ENCODE results near the gene UQCR11.

UQCR11 gene

DNA sequence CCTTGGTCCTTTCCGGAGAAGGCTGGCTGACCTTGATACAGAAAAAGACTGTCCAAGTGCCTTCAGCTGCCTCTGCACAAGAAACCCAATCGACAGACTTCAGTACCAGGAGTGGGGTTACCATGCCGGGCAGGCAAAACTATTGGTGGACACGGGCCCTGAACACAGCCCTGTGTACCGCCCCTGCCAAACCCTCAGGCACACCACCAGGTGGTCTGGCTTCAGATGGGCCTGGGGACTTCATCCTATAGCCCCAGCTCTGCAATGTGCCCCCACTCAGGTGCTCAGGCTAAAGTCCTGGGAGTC, 29.6 kb upstream of the UQCR11 start:
- DNase-seq = no peak

DNA sequence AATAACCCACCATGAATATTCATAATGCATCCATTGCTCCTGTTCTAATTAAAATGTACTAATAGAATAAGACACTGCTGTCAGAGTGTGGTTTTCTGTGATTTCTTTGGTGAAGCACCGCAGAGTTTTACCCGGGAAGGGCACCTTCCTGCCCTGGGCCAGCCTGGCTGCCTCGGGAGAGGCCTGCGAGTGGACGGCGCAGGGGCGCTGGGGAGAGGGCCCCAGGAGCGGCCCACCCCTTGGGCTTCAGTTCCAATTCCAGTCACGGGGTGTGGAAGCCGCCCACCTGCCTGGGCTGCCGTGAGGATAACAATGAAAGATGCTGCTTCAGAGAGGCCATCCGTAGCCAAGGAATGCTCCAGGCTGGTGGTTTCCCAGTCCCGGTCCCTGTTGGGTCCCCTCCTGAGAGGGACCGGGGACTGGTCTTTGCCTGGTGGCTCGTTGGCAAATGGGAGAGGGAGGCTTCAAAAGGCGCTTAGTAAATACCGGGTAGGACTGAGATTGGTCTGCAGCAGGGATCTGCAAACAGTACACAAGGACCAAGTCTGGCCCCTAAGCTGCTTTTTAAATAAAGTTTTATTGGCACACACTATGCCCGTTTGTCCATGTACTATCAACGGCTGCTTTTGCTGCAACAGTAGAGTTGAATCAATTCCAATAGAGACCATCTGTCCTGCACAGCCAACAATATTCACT, 29.1 kb upstream of the UQCR11 start:
- DNase-seq = no peak

DNA sequence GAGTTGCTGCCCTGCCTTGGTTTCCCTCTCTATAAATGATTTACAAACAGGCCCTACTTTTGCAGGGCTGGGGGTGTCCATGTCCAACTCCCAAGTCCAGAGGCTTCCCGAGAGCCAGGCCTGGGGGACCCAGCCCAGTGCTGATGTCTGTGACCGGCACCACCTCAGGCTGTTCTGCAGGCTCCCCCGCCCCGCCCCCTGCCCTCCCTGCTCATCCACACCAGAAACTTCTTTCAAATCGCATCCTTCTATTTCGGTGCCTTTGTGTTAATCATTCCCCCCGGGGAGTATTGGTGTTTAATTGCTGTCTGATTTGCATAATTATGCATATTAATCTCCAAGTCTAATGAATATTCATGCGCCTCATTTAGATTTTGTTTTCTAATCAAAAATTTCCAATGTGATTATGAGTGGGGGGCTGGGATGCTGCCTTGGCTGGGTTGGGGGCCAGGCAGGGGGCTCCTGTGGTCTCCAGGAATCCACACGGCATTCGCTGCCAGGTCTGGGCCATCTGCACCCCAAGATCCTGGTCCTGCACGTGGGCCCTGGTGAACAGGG, 28.1 kb upstream of the UQCR11 start:
- no peak for DNase-seq

DNA sequence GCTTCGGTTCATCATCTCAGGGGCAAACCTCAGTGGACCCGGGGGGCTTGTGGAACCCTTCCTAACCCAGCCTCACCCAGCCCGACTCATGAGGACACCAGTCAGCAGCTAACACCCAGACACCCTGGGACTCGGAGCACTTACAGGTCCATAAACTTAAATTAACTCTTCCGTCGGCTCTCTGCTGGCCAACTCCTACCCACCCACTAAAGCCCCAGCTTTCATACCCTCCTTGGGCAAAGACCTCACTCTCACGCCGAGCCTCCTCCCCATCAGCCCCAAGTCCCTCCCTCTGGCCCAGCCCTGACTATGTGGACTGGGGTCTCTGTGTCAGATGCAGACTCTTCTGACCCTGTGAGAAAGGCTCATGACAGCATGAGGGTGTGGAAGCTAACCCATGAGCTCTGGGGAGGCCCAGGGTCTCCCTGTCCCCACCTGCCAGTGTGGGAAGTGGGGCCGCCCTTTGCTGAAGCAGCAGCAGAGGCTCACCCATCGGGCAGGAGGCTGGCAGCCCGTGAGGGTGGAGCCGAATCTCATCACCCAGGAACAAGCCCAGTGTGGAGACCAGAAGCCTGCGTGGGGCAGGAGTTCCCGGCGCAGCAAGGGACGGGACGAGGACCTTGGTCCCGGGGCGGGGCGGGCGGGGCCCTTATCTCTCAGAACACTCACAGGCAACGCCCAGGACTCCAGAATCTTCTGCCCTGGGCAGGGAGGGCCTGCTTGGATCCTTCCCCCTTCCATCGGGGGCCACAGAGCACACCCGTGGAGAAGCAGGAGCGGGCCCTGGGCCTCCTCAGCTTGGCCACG, 27.4 kb upstream of the UQCR11 start:
- DNase-seq = no peak

DNA sequence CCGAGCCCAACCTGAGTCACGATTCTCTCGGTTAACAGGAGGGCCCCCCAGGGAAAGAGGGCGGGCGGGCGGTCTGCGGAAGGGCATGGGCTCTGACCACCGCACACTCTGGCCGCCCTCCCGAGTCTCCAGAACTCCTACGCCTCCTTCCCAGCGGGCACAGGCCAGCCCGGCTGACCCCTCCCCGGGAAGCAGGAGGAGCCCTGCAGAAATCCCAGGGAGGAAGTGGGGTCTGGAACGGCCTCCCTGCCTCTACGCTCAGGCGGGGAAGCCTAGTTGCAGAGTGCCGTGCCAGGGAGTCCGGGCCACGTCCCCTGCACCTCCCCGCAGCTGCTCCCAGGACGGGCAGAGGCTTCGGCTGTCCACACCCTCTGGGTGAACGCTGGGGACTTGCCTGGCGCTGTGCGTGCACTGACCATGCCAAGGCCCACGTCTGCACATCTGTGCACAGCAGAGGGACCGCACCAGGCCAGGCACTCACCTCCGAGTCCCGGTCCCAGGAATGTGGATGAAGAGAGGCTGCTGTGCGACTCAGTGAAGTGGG, 26.4 kb upstream of the UQCR11 start:
- no peak for DNase-seq

DNA sequence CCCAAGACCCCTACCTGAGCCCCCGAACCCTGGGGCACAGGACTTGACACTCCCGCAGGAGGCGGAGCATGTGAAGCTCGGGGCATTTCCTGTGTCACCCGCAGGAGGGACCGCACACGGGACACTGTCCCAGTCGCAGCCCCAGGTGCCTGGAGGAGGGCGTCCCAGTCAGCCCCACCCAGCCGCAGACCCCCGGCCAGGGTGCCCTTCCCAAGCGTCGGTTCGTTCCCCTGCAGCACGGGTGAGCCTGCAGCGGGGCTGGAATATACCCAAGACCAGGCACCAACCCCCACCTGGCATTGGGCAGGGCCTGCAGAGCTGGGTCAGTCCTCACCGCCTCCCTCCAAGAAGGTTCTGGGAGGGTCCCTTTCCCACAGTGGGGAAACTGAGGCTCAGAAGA, 25.5 kb upstream of the UQCR11 start:
- DNase-seq = no peak

DNA sequence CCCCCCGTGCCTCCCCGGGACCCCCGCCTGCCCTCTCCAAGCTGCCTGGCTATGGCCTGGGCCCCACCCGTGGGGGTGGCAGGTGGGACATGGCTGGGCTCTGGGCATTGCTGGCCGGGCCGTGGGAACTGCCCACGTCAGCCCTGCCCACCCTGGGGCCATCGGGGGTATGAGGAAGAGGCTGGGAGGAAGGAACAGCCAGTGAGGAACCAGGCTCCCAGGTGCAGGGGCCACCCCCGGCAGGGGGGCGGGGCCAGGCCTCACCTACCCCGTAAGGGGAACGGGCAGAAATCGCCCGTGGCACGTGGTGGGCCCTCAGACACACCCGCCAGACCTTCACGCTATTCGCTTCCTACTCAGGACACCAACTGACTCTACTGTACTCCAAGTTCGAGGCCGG, 24.8 kb upstream of the UQCR11 start:
- DNase-seq = no peak

DNA sequence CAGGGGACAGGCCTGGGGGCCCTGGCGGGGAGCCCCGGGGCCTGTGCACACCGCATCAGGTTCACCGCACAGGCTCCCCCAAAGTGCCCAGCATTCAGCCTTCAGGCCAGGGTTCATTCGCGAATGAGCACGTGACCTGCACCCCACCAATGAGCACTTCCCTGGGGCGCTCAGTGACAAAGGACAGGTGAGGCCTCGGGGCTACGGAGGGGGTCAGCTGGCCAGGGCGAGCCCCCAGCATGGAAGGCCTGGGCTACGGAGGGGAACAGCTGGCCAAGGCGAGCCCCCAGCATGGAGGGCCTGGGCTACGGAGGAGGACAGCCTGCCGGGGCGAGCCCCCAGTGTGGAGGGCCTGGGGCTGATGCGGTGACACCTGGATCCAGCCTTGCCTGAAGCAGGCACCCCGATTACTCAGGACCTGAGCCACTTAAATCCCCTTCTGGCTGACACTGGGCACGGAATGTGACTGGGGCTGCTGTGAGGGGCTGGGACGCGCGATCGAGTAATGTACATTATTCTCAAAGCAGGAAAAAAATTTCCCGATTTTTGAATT, 24.1 kb upstream of the UQCR11 start:
- DNase-seq = no peak

DNA sequence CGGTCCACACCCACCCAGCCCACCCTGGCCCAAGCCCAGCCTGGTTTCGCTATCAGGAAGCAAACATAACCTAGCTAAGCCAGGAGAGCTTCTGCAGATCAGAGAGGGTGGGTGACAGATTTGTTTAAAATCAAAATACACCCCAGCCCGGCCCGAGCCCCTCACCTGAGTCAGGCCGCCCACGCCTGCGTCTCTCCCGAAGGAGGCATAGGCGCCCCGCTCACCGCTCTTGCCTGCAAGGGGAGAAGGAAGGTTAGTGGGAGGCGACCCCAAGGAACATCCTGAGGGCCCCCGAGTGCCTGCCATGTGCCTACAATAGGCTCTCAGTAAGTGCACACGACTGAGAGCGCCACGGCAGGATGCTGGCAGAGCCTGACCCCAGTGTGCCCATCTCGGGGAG, 21.9 kb upstream of the UQCR11 start:
- DNase-seq = no peak

DNA sequence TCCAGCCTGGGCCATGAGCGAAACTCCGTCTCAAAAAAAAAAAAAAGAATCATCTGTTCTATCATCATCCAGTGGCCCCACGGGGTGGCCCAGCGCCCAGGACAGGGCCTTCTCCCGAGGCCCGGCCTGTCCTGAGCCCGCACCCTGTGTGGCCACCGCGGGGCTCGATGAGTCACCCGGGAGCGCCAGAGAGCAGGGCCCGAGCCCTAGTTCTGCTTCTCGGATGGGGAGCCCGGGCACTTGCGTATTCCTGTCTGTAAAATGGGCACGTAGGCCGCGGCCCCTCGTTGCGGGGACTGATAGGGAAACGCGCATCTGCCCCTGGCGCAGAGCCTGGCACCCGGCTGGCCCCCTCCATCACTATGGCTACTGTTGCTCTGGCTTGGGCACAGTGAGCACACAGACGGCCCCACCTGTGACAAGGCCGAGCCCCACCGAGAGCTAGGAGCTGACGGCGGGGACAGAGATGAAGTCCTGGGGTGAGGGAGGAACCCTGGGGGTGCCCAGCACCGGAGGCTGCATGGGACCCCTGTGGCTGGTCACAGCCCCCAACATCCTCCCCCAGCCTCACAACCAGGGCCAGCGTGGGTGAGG, 21.3 kb upstream of the UQCR11 start:
- DNase-seq = no peak

DNA sequence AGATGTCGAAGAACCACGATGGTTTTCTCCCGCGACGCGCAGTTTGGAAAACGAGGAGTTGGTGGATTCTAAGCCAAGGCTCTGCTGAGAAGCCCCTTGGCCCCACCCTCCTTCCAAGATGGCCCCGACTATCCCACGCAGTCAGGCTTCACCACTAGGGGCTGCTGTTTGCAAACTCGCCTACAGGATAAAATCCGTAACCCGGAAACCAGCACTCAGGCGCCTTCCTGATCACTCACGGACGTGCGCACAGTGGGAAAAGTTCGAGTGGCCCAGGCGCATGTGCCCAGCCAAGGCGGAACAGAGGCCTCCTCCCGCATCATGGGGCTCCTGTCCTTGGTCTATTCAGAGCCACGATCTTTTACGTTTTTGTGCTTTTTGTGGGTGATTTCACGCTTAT, 19.2 kb upstream of the UQCR11 start:
- DNase-seq = peak in 2 of 4 experiments; percentile 22 to 36

DNA sequence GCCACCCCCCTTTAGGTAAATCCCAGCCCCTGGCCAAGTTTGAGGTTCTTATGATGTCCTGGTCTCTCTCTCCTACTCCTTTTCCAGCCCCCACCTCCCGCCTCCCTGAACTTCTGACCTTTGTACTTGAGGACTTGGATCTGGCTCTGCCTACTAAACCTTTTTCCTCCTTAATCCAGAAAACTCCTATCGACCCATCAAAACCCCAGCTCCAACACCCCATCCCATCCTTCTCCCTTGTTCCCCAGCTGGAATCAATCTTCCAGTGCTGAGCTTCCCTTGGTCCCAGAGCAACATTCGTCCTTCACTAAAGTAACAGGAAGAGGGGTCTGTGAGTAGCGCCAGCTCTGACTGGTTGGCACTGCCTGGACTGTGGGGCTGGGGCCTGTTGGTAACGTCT, 17.3 kb upstream of the UQCR11 start:
- DNase-seq = no peak

DNA sequence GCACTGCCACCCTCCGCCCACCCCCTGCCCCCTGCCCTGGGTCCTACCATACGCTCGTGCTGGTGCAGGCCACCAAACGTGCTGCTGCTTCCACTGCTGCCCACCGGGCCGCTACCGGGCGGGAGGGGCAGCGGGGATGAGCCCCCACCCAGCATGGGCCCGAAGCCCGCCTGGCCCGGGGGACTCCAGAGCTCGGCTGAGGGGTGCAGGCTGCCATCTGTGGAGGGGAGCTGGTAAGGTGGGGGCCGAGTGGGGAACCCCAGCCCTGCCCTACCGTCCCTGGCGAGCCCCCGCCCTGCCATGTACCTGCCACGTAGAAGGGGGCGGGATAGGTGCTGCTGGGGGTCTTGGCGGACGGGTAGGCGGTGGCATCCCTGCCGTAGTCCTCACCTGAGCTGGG, 16.7 kb upstream of the UQCR11 start:
- no peak for DNase-seq

DNA sequence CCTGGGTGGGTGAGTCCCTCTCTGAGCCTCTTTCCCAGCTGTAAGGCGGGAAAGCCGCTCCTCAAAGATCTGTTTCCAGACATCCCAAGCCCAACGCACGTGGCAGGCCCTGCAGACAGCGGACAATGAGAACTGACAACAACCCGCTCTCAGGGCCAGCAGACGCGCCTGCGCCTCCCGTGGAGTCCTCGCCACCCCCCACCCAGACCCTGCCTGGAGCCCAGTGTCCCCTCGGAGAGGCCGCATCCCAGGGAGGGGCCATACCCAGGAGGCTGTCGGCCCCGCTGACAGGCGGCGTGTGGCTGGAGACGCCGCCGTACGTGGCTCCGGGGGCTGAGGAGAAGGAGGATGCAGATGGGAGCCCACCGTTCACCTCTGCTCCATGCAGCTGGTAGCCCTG, 16.3 kb upstream of the UQCR11 start:
- DNase-seq = no peak

DNA sequence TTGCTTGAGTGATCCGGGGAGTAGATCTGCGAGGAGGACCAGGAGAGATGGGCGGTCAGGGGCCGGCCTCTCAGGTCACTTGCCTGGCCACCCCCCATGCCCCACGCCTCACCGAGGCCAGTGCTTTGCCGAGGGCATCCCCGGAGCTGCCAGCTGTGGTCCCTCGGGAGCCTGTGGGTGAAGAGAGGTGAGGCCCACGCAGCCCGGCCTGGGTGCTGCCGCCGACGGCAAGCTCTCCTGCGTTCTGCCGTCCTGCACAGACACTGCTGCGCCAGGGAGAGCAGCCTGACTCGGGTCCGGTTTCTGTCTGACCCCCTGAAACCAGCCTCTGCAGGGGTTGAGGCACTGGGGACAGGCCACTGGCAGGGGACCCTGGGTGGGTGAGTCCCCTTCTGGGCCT, 15.8 kb upstream of the UQCR11 start:
- DNase-seq = no peak

DNA sequence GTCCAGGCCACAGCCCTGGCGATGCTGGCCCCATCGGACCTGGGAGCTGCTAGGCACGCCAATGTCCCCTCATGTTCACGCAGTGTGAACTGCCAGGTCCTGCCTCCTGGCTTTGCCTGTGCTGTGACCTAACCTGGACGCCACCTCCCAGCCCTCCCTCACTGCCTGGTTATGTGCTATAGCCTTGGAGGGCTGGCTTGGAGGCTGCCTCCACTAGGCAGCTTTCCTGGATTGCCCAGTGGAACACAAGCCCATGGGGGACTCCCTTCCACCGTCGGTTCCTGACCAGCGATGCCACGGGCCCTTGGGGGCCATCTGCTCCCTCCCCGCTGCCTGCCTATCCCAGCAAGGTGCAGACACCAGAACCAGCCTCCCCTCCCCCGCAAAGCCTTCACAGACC, 15.2 kb upstream of the UQCR11 start:
- DNase-seq = no peak

DNA sequence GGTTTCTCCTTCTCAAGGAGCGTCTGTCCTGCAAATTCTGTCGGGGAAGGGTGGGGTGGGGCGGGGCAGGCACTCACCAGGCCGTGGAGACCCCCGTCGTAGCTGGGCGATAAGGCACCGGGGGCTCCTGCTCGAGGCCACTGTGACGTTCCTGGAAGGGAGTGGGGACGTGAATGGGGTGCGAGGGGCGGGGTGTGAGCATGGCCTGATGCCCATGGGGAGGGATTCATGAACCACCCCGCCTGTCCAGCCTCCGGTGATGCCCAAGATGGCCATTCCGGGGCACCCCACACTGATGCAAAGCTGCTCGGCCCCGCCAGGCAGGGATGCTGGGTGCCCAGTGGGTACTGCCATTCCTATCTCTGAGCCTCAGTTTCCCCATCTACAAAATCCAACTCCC, 14.4 kb upstream of the UQCR11 start:
- no peak for DNase-seq

DNA sequence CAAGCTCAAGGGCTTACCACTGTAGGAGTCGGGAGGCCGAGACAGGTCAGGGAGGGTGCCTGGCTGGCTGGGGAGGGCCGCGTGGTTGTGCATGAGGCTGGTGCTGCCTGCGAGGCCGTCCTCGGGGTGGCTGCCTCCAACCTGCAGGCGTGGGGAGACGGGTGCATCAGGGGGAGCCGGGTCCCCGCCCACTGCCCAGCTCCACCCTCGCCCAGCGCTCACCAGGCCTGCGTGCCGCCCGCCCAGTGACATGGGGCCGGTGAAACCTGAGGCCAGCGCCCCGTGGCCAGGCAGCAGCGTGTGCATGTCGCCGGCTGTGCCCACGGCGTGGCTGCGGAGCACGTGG, 13.8 kb upstream of the UQCR11 start:
- no peak for DNase-seq

DNA sequence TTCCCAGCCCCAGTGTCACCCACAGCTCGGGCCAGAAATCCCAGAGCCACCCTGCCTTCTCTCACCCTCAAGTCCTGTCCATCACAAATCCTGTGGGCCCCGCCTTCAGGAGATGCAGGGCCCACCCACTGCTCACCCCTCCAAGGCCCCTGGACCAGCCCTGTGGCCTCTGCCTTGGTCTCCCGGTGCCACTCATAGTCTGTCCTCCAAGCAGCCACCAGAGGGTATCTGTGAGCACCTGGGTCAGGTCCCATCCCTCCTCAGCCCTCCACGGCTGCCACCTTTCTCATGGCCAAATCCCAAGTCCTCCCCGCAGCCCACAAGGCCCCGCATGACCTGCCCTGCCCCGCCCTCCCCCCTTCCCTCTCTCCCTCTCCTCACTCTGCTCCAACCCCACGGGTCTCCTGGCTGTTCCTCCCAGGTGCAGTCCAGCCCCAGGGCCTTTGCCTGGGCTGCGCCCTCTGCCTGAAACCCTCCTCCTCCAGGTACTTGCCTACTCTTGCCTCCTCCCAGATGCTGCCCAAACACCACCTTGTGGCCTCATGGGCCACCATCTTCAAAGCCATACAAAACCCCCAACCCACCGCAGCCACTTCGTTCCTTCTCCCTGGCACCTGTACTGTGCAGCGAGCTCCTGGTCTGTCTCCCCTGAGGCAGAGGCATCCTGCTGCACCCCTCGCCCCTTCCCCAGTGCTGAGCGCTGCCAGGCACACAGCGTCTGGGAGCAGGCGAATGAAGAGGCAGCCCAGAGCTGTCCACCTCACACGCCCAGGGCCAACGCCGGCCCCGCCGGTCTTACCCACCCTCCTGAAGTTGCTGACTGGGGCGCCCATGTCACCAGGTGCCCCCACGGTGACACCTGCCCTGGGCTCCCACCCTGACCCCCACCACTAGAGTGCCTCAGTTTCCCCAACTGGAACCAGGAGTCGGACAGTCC, 13.2 kb upstream of the UQCR11 start:
- DNase-seq = no peak

DNA sequence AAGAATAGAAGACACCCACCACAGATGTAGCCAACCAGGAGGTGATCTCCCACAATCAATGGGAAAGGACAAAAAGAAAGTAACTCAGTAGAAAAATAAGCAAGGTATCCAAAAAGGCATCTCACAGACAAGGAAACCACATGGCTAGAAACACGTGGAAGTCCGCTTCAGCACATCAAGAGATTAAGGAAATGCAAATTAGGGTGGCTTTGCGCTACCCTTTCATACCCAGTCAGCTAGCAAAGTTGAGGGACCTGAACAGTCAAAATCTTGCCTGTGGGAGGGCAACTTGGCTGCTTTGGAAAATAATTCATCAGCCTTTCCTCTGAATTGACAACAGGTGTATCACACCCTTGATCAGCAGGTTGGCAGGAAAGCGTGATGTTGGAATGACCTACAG, 11.6 kb upstream of the UQCR11 start:
- no peak for DNase-seq

DNA sequence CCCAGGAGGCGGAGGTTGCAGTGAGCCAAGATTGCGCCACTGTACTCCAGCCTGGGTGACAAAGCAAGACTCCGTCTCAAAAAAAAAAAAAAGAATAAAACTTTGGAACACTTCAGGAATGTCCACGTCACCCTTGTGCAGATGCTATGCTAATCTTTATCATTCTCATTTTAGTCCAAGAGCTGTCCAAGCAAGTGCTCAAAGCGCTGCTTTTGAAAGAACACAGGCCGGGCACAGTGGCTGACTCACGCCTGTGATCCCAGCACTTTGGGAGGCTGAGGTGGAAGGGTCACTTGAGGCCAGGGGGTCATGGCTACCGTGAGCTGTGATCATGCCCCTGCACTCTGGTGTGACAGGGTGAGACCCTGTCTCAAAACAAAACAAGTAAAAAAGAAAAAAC, 11.1 kb upstream of the UQCR11 start:
- no peak for DNase-seq

DNA sequence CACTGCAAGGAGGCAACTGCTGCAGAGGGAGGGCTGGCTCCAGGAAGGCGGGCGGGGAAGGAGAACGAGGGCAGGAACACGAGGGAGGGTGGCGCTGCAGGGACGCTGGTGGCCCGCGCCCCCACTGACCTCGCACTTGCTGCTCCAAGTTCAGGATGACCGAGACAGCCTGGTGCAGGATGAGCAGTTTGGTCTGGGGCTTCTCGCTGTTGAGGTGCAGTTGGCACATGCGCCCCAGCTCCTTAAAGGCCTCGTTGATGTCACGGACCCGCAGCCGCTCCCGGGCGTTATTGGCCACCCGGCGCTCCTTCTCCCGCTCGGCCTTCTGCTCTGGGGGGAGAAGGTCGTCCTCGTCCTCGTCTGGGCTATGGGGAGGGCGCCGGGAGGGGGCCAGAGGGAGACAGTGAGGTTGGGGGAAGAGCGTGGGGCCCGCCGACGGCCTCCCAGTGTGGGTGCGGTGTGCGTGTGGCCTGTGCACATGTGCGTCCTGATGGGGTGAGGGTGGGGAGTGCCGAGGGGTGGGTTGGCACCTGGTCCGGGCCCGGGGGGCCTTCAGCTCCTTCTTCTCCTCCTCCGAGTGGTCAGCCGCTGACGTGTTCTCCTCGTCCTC, 10.0 kb upstream of the UQCR11 start:
- no peak for DNase-seq
